GM23338 (cell line): Measurements from ENCODE around the gene MSGN1.

ENCODE experiments used
- CREB1 ChIP-seq: fragments of 250-450 bp; sonication (Bioruptor Pico); IDR thresholded peaks from 2 replicates; pipeline ENCODE4 v1.5.0; 2020; ENCODE audit warnings: low read depth, mild to moderate bottlenecking, moderate library complexity
- CTCF ChIP-seq, 2 experiments: fragments of 200-600 bp in 1 of 2; sonication (generic) in 1 of 2; conservative IDR thresholded peaks; 2 replicates each; pipeline versions ENCODE4 v1.5.1 to v1.6.1; 2016 to 2017; ENCODE audit warnings: antibody characterized with exemption in 2 of 2, low read depth in 2 of 2, mild to moderate bottlenecking in 2 of 2, moderate library complexity in 1 of 2
- EZH2 ChIP-seq: fragments of 200-600 bp; sonication (generic); IDR thresholded peaks from one replicate; pipeline ENCODE4 v1.8.0; 2017; ENCODE audit warnings: antibody characterized with exemption, mild to moderate bottlenecking, low read depth; ENCODE audit not compliant: unreplicated experiment
- EZH2phosphoT487 ChIP-seq: fragments of 200-600 bp; sonication (generic); IDR thresholded peaks from one replicate; pipeline ENCODE4 v1.8.1; 2018; ENCODE audit warnings: antibody characterized with exemption; ENCODE audit not compliant: unreplicated experiment
- JUNB ChIP-seq: IDR thresholded peaks from one replicate; pipeline ENCODE4 v1.6.1; 2016; ENCODE audit warnings: antibody characterized with exemption; ENCODE audit not compliant: unreplicated experiment
- POLR2AphosphoS5 ChIP-seq: IDR thresholded peaks from 2 replicates; pipeline ENCODE4 v1.6.1; 2016; ENCODE audit warnings: antibody characterized with exemption, low read depth
- REST ChIP-seq: IDR thresholded peaks from one replicate; pipeline ENCODE4 v1.6.1; 2018; ENCODE audit warnings: antibody characterized with exemption; ENCODE audit not compliant: unreplicated experiment
- STAT1 ChIP-seq: IDR thresholded peaks from one replicate; pipeline ENCODE4 v1.6.1; 2016; ENCODE audit warnings: antibody characterized with exemption; ENCODE audit not compliant: unreplicated experiment
- ZNF114 ChIP-seq: fragments of 250-450 bp; sonication (Bioruptor Pico); IDR thresholded peaks from 2 replicates; pipeline ENCODE4 v1.5.0; 2020; ENCODE audit warnings: mild to moderate bottlenecking, moderate library complexity
- ZNF331 ChIP-seq: fragments of 250-450 bp; sonication (Bioruptor Pico); IDR thresholded peaks from 2 replicates; pipeline ENCODE4 v1.5.0; 2020; ENCODE audit warnings: low read depth, mild to moderate bottlenecking, moderate library complexity

DNA sequence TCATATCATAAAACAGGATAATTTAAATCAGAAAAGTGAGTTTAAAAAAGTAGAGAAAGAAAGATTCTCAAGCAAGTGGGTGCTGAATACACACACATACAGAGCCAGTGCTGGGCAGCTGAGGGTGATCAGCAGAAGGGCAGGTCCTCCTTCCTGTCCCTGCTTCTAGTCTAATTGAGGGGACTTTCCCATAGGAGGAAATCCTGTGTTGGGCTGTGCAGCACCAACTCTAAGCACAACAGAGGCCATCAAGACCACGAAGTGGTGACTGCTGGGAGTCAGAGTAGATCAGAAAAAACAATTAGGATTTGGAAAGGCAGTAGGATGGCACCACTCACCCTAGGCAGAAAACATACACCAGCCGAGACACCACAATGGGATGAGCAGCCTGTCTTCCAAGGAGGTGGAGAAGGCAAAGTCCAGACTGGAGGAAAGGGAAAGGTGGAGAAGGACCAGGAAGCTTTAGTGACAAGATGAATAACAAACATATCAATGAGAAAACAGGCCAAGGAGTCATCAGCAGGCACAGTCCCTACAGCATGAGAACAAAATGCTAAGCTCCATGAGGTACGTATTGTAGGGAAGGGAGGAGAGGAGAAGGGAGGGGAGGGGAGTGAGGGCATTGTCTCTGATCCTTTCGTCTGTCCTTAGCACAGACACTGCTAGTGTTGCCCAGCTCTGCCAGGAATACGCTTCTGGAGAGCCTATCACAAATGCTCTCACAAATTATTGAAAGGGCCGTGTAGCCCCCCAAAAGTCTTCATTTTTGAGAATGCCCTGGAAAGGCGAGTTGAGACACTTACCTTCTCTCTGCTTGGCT lies 16.7 kb upstream of the MSGN1 start:
- TF ChIP-seq CTCF (conservative IDR thresholded peaks at IDR 0.05; ENCODE audit: low read depth in 2 of 2) (no peak), POLR2AphosphoS5 (no peak), EZH2phosphoT487 (no peak), EZH2 (no peak), ZNF114 (CRISPR knock-in tag) (no peak), ZNF331 (CRISPR knock-in tag) (no peak), REST (no peak), JUNB (no peak), CREB1 (CRISPR knock-in tag) (no peak), STAT1 (no peak)
